CD4-positive, alpha-beta T cell treated with Interleukin-1 beta for 1 hour (primary cell): ENCODE measurements around the gene PTPN6.
"Not testable (repeated sequence)": the region's sequence is repeated elsewhere in the genome, so short reads cannot be mapped to it uniquely, and the experiment has no call there.

Experiments
- DNase-seq, 2 donors: peaks; one replicate each; pipeline ENCODE4 v3.0.0-alpha.2; 2020 to 2022

PTPN6 gene

DNA sequence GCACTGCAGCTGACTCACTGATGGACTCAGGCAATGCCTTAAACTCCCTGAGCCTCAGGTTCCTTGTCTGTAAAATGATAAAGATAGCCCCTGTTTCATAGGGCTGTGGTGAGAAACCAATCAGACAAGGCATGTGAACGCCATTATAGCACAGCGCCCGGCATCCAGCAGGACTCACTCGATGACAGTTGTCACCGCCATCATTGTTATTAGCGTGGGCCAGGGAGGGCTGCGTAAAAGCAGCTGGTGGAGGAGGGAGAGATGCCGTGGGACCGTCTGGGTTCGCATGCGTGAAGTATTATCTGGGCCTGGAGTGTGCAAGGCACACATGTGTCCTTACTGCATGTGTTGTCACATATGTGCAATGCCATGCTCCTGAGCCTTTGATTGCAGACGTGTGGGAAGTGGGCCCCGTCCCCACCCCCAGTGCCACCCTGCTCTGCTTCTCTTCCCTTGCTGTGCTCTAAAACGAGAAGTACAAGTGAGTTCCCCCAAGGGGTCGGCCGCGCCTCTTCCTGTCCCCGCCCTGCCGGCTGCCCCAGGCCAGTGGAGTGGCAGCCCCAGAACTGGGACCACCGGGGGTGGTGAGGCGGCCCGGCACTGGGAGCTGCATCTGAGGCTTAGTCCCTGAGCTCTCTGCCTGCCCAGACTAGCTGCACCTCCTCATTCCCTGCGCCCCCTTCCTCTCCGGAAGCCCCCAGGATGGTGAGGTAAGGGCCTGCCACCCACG lies at the start of gene PTPN6:
TSS of gene PTPN6 (plus strand) at position 546 of the 730 bp plus-strand sequence. CDS start at position 703, 157 bp downstream.
- peak; percentile 65 to 80 for DNase-seq

DNA sequence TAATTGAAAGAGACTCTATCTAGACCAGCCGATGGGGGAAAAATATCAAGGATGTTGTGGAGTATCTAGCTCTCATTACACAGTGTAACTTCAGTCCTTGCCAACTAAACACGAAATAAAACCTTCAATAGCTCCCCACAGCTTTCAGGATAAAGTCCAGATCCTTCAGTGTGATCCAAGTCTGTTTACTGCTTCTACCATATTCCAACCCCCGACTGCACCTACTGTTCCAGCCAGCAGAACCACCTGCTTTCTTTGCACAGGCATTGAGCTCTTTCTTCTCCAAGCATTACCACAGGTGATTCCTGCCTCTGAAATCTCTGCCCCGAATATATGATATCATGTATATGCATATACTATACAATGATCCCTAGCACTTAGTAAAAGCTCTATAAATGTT lies 48.7 kb upstream of the PTPN6 start:
- DNase-seq = no peak

GRCh38 chr12:6903722-6904121 lies 47.4 kb upstream of the PTPN6 start:
- DNase-seq = no peak

DNA sequence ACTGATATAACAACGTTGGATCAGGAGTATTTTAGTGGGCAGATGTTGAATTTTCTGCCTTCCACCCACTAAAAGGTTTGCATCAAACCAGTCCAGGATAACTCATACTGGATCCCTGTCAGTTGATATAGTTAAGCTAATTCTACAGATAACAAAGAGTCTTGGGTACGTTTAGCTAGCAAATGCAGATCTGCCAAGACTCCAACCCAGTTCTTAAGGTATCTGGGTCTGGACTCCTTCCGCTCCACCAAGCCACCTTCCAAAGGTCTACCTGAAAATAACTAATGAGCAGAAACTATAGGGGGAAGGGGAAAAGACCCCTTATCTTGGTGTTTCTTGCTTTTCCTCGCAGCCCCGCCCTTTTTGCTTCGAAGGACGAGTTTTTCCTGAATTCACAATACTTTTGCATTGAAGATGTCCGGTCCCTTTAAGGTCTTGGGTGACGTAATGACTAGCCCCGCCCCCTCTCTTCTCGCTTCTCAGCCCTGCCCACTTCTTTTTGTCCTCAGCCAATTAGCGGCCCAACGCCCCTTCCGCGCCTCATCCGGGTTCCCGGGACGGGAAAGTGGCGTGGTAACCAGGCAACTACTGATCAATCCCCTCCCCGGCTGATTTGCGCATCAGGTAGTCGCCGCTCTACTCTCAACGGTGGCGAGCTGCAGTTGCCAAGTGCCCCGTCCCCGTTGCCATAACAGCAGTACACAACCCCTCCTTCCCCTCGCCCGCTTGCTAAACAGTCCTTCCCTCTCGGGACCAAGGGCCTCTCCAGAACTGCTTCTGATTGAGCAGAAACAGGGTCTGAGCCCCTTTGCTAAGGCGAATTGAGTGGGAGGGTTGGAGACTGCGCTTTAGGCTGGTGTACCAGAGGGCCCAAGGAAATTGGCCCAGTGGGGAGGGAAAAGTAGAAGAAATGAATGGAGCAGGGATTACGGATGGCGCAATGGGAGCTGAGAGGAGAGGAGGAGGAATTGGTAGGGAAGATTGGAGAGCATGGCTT lies 46.6 kb upstream of the PTPN6 start, which contains the start of gene LRRC23:
TSS of gene LRRC23 (plus strand) at position 543 of the 997 bp plus-strand sequence. CDS start 812 bp downstream, outside the sequence.
- peak; percentile 99 for DNase-seq

GRCh38 chr12:6905414-6906040 lies 45.6 kb upstream of the PTPN6 start:
- no peak for DNase-seq

DNA sequence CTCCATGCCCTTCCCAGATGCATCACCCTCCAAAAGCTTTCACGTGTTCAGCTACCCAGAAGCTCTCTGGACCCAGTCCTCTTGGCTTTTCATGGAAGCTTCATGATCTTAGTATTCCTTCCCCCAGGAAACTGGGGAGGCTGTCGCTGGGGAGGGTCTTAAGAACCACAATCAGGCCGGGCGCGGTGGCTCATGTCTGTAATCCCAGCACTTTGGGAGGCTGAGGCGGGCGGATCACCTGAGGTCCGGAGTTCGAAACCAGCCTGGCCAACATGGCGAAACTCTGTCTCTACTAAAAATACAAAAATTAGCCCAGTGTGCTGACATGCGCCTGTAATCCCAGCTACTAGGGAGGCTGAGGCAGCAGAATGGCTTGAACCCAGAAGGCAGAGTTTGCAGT lies 43.0 kb upstream of the PTPN6 start:
- DNase-seq = not testable (repeated sequence)

DNA sequence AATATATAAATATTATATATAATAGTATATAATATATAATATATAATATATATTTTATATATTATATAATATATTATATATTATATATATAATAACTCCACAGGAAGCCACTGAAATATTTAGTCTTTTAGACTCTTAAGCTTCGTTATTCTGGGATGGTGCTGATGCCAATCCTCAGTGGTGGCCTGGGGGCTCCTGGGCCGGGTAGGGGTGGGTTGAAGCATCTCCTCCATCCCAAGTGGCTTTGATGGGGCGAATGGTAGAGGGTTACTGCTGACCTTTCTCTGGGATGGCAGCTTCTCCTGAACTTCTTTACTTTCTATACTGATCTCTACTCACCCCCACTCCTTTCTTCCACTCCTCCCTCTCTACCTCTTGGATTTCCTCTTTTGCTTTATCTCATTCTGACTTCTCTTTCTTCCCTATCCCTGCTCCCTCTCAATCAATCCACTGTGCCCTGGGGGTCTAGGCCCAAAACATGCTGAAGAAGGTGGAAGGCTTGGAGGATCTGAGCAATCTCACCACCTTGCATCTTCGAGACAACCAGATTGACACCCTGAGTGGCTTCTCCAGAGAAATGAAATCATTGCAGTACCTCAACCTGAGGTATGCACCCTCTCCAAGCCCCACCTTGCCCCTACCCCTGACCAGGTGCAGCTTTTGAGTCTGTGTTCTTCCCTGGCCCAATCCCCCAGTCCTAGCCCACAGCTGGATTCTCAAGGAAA lies 41.6 kb upstream of the PTPN6 start:
- no peak for DNase-seq

DNA sequence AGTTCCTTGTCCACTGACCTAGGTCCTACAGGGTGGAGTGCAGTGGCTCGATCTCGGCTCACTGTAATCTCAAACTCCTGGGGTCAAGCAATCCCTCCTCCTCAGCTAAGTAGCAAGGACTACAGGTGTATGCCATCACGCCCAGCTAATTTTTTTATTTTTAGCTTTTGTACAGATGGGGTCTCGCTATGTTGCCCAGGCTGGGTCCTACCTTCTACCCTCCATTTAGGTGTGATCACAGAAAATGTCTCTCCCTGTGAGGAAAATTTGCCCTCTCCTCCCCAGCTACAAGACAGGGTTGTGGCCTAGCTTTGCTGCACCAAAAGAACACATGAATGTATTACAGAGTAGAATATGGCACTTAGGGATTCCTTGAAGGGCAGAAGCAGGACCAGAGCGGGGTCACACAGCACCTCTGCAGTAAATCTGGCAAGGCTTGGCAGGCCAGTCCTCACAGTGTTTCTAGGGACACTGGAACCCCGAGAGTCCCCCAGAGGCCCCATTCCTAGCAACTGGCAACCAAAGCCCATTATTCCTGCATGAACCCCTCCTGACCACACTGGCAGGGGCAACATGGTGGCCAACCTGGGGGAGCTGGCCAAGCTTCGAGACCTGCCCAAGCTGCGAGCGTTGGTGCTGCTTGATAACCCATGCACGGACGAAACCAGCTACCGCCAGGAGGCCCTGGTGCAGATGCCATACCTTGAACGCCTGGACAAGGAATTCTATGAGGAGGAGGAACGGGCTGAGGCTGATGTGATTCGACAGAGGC lies 38.8 kb upstream of the PTPN6 start:
- DNase-seq = no peak

- peak; percentile 87 for DNase-seq
Observed at GRCh38 chr12:6914246-6914946, 36.8 kb upstream of the PTPN6 start, which contains the start of gene ENO2. Gene ENO2, plus strand, starts transcription at chr12:6914580. Its CDS starts 1,253 bp downstream, at chr12:6915833.

- DNase-seq = no peak
Observed at GRCh38 chr12:6914947-6915788, 36.0 kb upstream of the PTPN6 start.

DNA sequence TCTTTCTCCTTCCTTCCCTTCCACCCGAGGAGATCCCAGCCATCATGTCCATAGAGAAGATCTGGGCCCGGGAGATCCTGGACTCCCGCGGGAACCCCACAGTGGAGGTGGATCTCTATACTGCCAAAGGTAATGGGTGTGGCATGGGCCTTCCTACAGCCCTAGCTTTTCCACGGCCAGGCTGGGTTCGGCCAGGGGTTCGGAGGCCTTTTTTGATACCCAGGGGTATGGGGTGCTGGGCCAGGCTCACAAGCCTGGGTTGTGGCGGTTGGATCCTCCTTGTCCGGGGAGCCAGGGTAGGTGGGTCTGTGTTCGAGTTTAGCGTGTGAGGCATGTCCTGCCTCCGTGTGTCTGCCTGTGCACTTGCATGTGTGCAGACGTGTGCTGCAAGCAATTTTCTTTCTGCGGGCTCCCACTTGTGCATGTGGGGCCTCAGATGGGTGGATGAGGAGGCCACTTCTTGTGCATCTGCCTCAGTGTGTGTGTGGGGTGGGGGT lies 35.3 kb upstream of the PTPN6 start:
- DNase-seq = no peak

DNA sequence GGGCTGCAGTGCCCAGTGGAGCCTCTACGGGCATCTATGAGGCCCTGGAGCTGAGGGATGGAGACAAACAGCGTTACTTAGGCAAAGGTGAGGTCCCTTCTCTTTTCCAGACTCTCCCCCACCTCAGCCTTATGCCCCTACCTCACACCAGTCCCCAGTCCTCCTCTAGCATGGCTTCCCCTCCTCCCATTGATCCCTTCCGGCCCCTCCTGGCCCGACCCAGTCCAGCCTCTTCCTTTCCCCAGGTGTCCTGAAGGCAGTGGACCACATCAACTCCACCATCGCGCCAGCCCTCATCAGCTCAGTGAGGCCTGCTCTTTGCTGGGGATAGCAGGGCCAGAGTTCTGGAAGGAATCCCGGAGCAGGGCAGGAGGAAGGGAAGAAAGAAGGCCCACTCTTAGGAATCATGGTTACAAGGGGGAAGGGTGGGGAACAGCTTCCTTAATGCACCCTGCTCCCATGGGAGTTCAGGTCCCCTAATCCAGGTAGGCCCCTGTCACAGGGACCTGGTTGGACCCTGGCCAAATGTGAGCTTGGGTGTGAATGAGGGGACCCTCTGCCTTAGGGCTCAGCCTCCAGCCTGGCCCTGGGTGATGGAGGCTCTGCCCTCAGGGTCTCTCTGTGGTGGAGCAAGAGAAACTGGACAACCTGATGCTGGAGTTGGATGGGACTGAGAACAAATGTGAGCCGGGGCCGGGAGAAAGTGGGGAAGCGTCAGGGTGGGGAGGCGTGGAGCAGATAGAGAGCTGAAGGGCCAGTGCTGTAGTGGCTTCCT lies 34.5 kb upstream of the PTPN6 start:
- DNase-seq = no peak

GRCh38 chr12:6917491-6918231 lies 33.5 kb upstream of the PTPN6 start:
- no peak for DNase-seq

DNA sequence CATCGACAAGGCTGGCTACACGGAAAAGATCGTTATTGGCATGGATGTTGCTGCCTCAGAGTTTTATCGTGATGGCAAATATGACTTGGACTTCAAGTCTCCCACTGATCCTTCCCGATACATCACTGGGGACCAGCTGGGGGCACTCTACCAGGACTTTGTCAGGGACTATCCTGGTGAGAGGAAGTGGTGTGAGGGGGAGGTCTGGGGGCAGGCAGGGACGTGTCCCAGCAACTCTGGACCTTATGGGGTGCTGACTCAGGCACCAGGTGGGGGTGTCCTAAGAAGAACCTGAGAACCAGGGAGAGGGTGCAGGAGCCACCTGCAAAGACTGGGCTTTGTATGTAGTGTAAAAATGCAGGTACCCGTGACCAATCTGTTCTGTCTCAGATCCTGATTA lies 31.6 kb upstream of the PTPN6 start:
- no peak for DNase-seq

DNA sequence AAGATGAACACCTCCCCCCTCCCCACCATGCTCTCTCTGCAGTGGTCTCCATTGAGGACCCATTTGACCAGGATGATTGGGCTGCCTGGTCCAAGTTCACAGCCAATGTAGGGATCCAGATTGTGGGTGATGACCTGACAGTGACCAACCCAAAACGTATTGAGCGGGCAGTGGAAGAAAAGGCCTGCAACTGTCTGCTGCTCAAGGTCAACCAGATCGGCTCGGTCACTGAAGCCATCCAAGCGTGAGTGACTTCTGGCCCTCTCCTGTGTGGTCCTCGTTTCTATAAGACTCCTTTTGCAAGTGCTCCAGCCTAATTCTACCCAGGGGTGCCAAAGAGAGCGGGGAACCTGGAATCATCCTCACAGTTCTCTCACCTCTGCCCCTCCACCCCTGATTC lies 29.6 kb upstream of the PTPN6 start:
- no peak for DNase-seq

GRCh38 chr12:6921996-6922946 lies 28.9 kb upstream of the PTPN6 start:
- DNase-seq = no peak
